Measurements from ENCODE around the gene ATP6V1F. TPM values are rescaled to one million over a fixed set of nuclear protein-coding genes. Genes with fewer than 3 reads are reported as not detected.
A peak's percentile ranks its signal among the peaks of the same experiment; 100 is the strongest.

The ATP6V1F gene
- polyA plus RNA-seq, 5 donors: 103 to 141 (median 116) TPM

- no peak for DNase-seq
These were observed 3.6 kb downstream of the ATP6V1F start for GRCh38 chr7:128865996-128866877.

- DNase-seq: no peak
These were observed 4.6 kb downstream of the ATP6V1F start for GRCh38 chr7:128867241-128867640.

GRCh38 chr7:128867842-128868623, 5.4 kb downstream of the ATP6V1F start:
- DNase-seq: no peak

- no peak for DNase-seq
These were observed 6.0 kb downstream of the ATP6V1F start for GRCh38 chr7:128868624-128869137.

GRCh38 chr7:128869138-128869943, 6.7 kb downstream of the ATP6V1F start:
- peak; percentile 25 to 35 for DNase-seq

GRCh38 chr7:128869944-128870285, 7.3 kb downstream of the ATP6V1F start:
- no peak for DNase-seq

GRCh38 chr7:128871050-128871449, 8.4 kb downstream of the ATP6V1F start:
- no peak for DNase-seq

- no peak for DNase-seq
These were observed 9.8 kb downstream of the ATP6V1F start for GRCh38 chr7:128872394-128872824.

GRCh38 chr7:128873234-128873633, 10.6 kb downstream of the ATP6V1F start:
- no peak for DNase-seq

GRCh38 chr7:128874140-128875031, 11.7 kb downstream of the ATP6V1F start:
- DNase-seq: no peak

GRCh38 chr7:128875523-128875948, 12.9 kb downstream of the ATP6V1F start:
- DNase-seq: no peak

- DNase-seq: no peak
These were observed 13.5 kb downstream of the ATP6V1F start for GRCh38 chr7:128876127-128876526.

GRCh38 chr7:128876586-128876977, 13.9 kb downstream of the ATP6V1F start:
- no peak for DNase-seq

GRCh38 chr7:128876978-128877755, 14.5 kb downstream of the ATP6V1F start:
- no peak for DNase-seq

- no peak for DNase-seq
These were observed 15.1 kb downstream of the ATP6V1F start for GRCh38 chr7:128877756-128878120.

GRCh38 chr7:128878226-128879105, 15.8 kb downstream of the ATP6V1F start:
- no peak for DNase-seq

- no peak for DNase-seq
These were observed 16.8 kb downstream of the ATP6V1F start for GRCh38 chr7:128879461-128879938.

GRCh38 chr7:128879939-128880746, 17.5 kb downstream of the ATP6V1F start:
- DNase-seq: peak; percentile 31 to 46

All from right lung (tissue), 5 donors.